NCI-H146 (cell line): ENCODE measurements around the gene CCDC190.
"Not testable (repeated sequence)": the region's sequence is repeated elsewhere in the genome, so short reads cannot be mapped to it uniquely, and the experiment has no call there.

ENCODE experiments used
- DNase-seq: peaks from one replicate; lab custom pipeline; 2025; lab: John Stamatoyannopoulos, UW

CCDC190 gene

GRCh38 chr1:162832470-162832869 lies 28.5 kb downstream of the CCDC190 start:
- no peak for DNase-seq

GRCh38 chr1:162829268-162829667 lies 31.7 kb downstream of the CCDC190 start:
- DNase-seq: no peak

- no peak for DNase-seq
These were observed 37.0 kb downstream of the CCDC190 start for GRCh38 chr1:162823771-162824525.

GRCh38 chr1:162823231-162823630 lies 37.7 kb downstream of the CCDC190 start:
- DNase-seq: no peak

GRCh38 chr1:162822391-162823200 lies 38.4 kb downstream of the CCDC190 start:
- DNase-seq: peak; percentile 83

GRCh38 chr1:162818666-162819065 lies 42.3 kb downstream of the CCDC190 start:
- not testable (repeated sequence) for DNase-seq

GRCh38 chr1:162818136-162818535 lies 42.8 kb downstream of the CCDC190 start:
- DNase-seq: not testable (repeated sequence)

GRCh38 chr1:162812357-162812756 lies 48.6 kb downstream of the CCDC190 start:
- DNase-seq: not testable (repeated sequence)

GRCh38 chr1:162807503-162807902 lies 53.5 kb downstream of the CCDC190 start:
- DNase-seq: not testable (repeated sequence)
